ENCODE data around the gene FBXL16. TPM values are rescaled to one million over a fixed set of nuclear protein-coding genes. Genes with fewer than 3 reads are reported as not detected.

Gene FBXL16
- total RNA-seq, 1 donor from 2014 or later: 0.13 TPM

- Histone ChIP-seq H3K9ac (no peak overlapping the region), H3K4me2 (peak overlapping the region; percentile 73), H3K9me3 (ENCODE audit: low read depth) (no peaks in the 10 kb centered on the region), H4K20me1 (ENCODE audit: low read depth) (no peaks in the 10 kb centered on the region), H3K79me2 (ENCODE audit: low read depth) (no peaks in the 10 kb centered on the region), H3F3A (ENCODE audit: low read depth) (peaks cover 21% of the 10 kb centered on the region), H3K4me1 (peaks cover 22% of the 10 kb centered on the region), H3K4me3 (no peak overlapping the region), H3K27me3 (no peaks in the 10 kb centered on the region), H3K36me3 (no peaks in the 10 kb centered on the region), H3K27ac (no peak overlapping the region), H2AFZ (replicated peaks) (peak overlapping the region; percentile 81)
- Mint-ChIP-seq H3K9me3 (peaks cover 2% of the 10 kb centered on the region), H3K27me3 (ENCODE audit: insufficient read depth, low read depth) (peaks cover 10% of the 10 kb centered on the region), H3K4me3 (peak overlapping the region; percentile 73), H3K27ac (peak overlapping the region; percentile 93), H3K36me3 (no peaks in the 10 kb centered on the region), H3K4me1 (peaks cover 34% of the 10 kb centered on the region)
- TF ChIP-seq CTCF (IDR thresholded peaks at IDR 0.05) (no peak), EZH2phosphoT487 (IDR thresholded peaks at IDR 0.05) (no peak), EZH2 (IDR thresholded peaks at IDR 0.05) (no peak)
- DNase-seq (ENCODE audit: low spot score): peak; percentile 58
These were observed 45.8 kb upstream of the FBXL16 start for GRCh38 chr16:751152-752006.

- H3K4me3 ChIP-seq: no peak overlapping the region
- Mint-ChIP-seq H3K36me3 (no peaks in the 10 kb centered on the region), H3K4me3 (peak overlapping the region; percentile 43), H3K9me3 (no peaks in the 10 kb centered on the region), H3K27me3 (ENCODE audit: insufficient read depth, low read depth) (peaks cover 8% of the 10 kb centered on the region), H3K4me1 (peaks cover 34% of the 10 kb centered on the region), H3K27ac (peak overlapping the region; percentile 42)
- H2AFZ ChIP-seq (replicated peaks): no peak overlapping the region
- H3K79me2 ChIP-seq (ENCODE audit: low read depth): no peaks in the 10 kb centered on the region
- no peak overlapping the region for H3K9ac ChIP-seq
- no peaks in the 10 kb centered on the region for H4K20me1 ChIP-seq (ENCODE audit: low read depth)
- no peak for DNase-seq (ENCODE audit: low spot score)
- TF ChIP-seq EZH2phosphoT487 (IDR thresholded peaks at IDR 0.05) (no peak), CTCF (IDR thresholded peaks at IDR 0.05) (no peak), EZH2 (IDR thresholded peaks at IDR 0.05) (no peak)
- no peaks in the 10 kb centered on the region for H3K9me3 ChIP-seq (ENCODE audit: low read depth)
- no peaks in the 10 kb centered on the region for H3K27me3 ChIP-seq
- H3K36me3 ChIP-seq: no peaks in the 10 kb centered on the region
- H3K4me1 ChIP-seq: peaks cover 22% of the 10 kb centered on the region
- peak overlapping the region; percentile 73 for H3K4me2 ChIP-seq
- H3K27ac ChIP-seq: no peak overlapping the region
- H3F3A ChIP-seq (ENCODE audit: low read depth): peaks cover 21% of the 10 kb centered on the region
These were observed 44.9 kb upstream of the FBXL16 start for GRCh38 chr16:750485-750884.

- no peak overlapping the region for H3K4me3 ChIP-seq
- TF ChIP-seq CTCF (IDR thresholded peaks at IDR 0.05) (no peak), EZH2 (IDR thresholded peaks at IDR 0.05) (no peak), EZH2phosphoT487 (IDR thresholded peaks at IDR 0.05) (no peak)
- DNase-seq (ENCODE audit: low spot score): no peak
- H4K20me1 ChIP-seq (ENCODE audit: low read depth): no peaks in the 10 kb centered on the region
- no peaks in the 10 kb centered on the region for H3K9me3 ChIP-seq (ENCODE audit: low read depth)
- no peak overlapping the region for H3K4me2 ChIP-seq
- no peaks in the 10 kb centered on the region for H3K9me3 Mint-ChIP-seq
- H3K27ac Mint-ChIP-seq: no peak overlapping the region
- no peak overlapping the region for H3K9ac ChIP-seq
- peaks cover 34% of the 10 kb centered on the region for H3K4me1 Mint-ChIP-seq
- no peak overlapping the region for H2AFZ ChIP-seq (replicated peaks)
- peaks cover 21% of the 10 kb centered on the region for H3F3A ChIP-seq (ENCODE audit: low read depth)
- H3K27me3 ChIP-seq: no peaks in the 10 kb centered on the region
- peaks cover 5% of the 10 kb centered on the region for H3K27me3 Mint-ChIP-seq (ENCODE audit: insufficient read depth, low read depth)
- peaks cover 22% of the 10 kb centered on the region for H3K4me1 ChIP-seq
- no peak overlapping the region for H3K27ac ChIP-seq
- H3K79me2 ChIP-seq (ENCODE audit: low read depth): no peaks in the 10 kb centered on the region
- H3K36me3 Mint-ChIP-seq: no peaks in the 10 kb centered on the region
- H3K4me3 Mint-ChIP-seq: no peak overlapping the region
- no peaks in the 10 kb centered on the region for H3K36me3 ChIP-seq
These were observed 43.4 kb upstream of the FBXL16 start for GRCh38 chr16:749010-749409.
